Gastroesophageal sphincter (tissue), 4 donors: ENCODE measurements around the gene NCOR1. TPM values are rescaled to one million over a fixed set of nuclear protein-coding genes. Genes with fewer than 3 reads are reported as not detected.
A peak's percentile ranks its signal among the peaks of the same experiment; 100 is the strongest.

Source experiments
- ATAC-seq: fragments of 150-250 bp; one replicate; pipeline ENCODE4 v1.9.1; 2016; ENCODE audit warnings: mild to moderate bottlenecking, moderate library complexity
- H3K27ac ChIP-seq, 4 donors: fragments of 200-600 bp; sonication (generic) in 3 of 4; 1 replicate in 3 of 4; 2 replicates in 1 of 4; pipeline ENCODE4 v1.5.1; 2016 to 2019
- H3K27me3 ChIP-seq: fragments of 200-600 bp; sonication (generic); one replicate; pipeline ENCODE4 v1.5.1; 2019
- H3K36me3 ChIP-seq, 2 donors: fragments of 200-600 bp; sonication (generic); one replicate each; pipeline ENCODE4 v1.5.1; 2019; ENCODE audit warnings: control low read depth in 1 of 2
- H3K4me1 ChIP-seq, 3 donors: fragments of 200-600 bp; sonication (generic); 1 replicate in 2 of 3; 2 replicates in 1 of 3; pipeline ENCODE4 v1.5.1; 2016 to 2019; ENCODE audit warnings: control low read depth in 2 of 3
- H3K4me3 ChIP-seq, 2 donors: fragments of 200-600 bp; sonication (generic); one replicate each; pipeline ENCODE4 v1.5.1; 2019; ENCODE audit warnings: mild to moderate bottlenecking in 1 of 2, moderate library complexity in 1 of 2
- H3K9me3 ChIP-seq, 3 donors: fragments of 200-600 bp; sonication (generic); one replicate each; pipeline ENCODE4 v1.5.1; 2017 to 2019; ENCODE audit warnings: control low read depth in 2 of 3
- EP300 ChIP-seq: sonication (generic); formaldehyde crosslinking; IDR thresholded peaks from one replicate; pipeline ENCODE4 v1.6.1; 2017; ENCODE audit warnings: antibody characterized with exemption, mild to moderate bottlenecking
- POLR2A ChIP-seq, 2 donors: fragments of 450-650 bp; IDR thresholded peaks; one replicate each; pipeline ENCODE4 v1.6.1; 2017; ENCODE audit warnings: antibody characterized with exemption in 2 of 2, mild to moderate bottlenecking in 2 of 2, moderate library complexity in 1 of 2
- POLR2AphosphoS5 ChIP-seq: sonication (generic); formaldehyde crosslinking; IDR thresholded peaks from one replicate; pipeline ENCODE4 v1.6.1; 2017; ENCODE audit warnings: antibody characterized with exemption
- WGBS, 2 donors: methylation state at CpG; one replicate each; pipeline ENCODE4 v1.1.5; 2018; ENCODE audit warnings: low coverage in 1 of 2; 5-methylcytosine and 5-hydroxymethylcytosine counted together
- total RNA-seq, 4 donors: library from RNA; depleted of rRNA; stranded (reverse); fragments of >200 nt; gene quantifications; one replicate each; pipeline ENCODE4 v1.1.0, GENCODE V29; 2016
- TF ChIP-seq, protein P1 (sequence below), 4 experiments: fragments of 200-600 bp in 2 of 4; fragments of 450-650 bp in 2 of 4; sonication (generic) in 1 of 4; IDR thresholded peaks; one replicate each; pipeline ENCODE4 v1.5.1; 2017 to 2019; ENCODE audit warnings: antibody characterized with exemption in 4 of 4, mild to moderate bottlenecking in 2 of 4, moderate library complexity in 2 of 4

NCOR1 gene
- total RNA-seq, 4 donors from 2014 or later: 76.3 to 160 (median 108) TPM

DNA sequence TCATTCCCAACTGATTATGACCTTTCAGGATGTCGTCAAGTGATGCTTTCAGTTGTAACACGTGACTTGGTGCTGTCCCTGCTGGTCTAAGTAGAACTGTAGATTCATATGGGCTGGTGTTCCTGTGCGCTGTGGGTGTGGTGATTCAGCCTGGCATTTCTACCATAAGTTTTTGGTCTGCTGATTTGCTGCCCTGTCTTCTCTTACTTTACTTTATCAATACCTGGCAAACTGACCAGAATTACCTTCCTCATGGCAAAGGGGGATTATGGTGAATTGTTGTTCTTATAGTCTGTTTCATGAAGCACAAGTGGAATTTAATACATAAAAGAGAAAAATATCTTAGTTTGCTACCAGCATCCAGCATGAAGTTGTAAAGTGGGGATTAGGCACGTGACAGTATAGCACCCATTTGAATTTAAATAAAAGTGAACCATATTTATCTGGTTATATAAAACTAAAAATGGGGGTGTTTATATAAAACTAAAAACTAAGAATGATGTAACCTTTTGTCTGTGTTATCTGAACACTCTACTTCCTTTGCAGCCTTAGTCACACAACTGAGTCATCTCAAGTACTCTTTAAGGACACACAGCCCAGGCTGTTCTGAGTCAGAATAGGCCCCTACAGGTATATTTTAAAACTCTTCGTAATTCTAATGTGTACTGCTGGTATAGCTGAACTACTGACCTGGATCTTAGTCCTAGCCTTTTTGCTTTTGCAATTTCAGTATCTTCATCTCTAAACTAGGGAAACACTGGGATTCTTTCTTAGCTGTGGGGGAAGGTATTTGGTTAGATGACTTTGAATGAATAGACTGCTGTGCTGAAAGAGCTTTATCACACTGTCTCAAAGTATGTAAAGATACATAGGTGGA is 187.4 kb downstream of the NCOR1 start:
- Histone ChIP-seq H3K4me1 (peaks cover 0 to 21% (median 0%) of the 10 kb centered on the region in 3 donors), H3K36me3 (peaks cover 5 to 80% of the 10 kb centered on the region in 2 donors), H3K27me3 (no peaks in the 10 kb centered on the region), H3K27ac (peak overlapping the region in 3 of 4 donors; percentile 50 to 64 (median 62)), H3K9me3 (no peaks in the 10 kb centered on the region), H3K4me3 (no peak overlapping the region)
- 56 to 63% methylated on average over 5 of the region's 5 CpGs for WGBS, 2 donors
- peak; percentile 80 for ATAC-seq
- TF ChIP-seq POLR2A (IDR thresholded peaks at IDR 0.05) (no peak), EP300 (no peak), POLR2AphosphoS5 (peak; percentile 56)
- TF ChIP-seq, protein P1, sequence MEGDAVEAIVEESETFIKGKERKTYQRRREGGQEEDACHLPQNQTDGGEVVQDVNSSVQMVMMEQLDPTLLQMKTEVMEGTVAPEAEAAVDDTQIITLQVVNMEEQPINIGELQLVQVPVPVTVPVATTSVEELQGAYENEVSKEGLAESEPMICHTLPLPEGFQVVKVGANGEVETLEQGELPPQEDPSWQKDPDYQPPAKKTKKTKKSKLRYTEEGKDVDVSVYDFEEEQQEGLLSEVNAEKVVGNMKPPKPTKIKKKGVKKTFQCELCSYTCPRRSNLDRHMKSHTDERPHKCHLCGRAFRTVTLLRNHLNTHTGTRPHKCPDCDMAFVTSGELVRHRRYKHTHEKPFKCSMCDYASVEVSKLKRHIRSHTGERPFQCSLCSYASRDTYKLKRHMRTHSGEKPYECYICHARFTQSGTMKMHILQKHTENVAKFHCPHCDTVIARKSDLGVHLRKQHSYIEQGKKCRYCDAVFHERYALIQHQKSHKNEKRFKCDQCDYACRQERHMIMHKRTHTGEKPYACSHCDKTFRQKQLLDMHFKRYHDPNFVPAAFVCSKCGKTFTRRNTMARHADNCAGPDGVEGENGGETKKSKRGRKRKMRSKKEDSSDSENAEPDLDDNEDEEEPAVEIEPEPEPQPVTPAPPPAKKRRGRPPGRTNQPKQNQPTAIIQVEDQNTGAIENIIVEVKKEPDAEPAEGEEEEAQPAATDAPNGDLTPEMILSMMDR (IDR thresholded peaks at IDR 0.05): peak in 1 of 4 experiments; percentile 25

DNA sequence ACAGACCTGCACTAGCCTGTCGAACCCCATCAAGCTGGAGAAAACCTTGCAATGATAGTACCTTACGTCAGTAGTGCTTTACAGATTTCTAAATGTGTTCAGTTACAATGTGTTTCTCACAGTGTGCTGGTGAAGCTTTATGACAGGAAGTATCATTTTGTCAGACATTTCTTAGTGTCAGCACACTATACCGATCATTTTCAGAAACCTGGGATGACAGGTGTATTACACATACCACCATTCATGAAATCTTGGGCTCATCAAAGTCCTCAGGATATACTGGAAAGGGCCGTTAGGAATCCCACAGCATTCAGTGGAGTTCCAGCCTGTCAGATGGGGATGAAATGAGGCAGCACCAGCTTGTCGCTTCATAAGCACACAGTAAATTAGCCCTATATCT is 188.4 kb downstream of the NCOR1 start:
- H3K4me1 ChIP-seq: peaks cover 0 to 31% (median 0%) of the 10 kb centered on the region in 3 donors
- H3K27me3 ChIP-seq: no peaks in the 10 kb centered on the region
- H3K9me3 ChIP-seq: no peaks in the 10 kb centered on the region
- no peak overlapping the region for H3K4me3 ChIP-seq
- peaks cover 5 to 75% of the 10 kb centered on the region in 2 donors for H3K36me3 ChIP-seq
- ATAC-seq: no peak
- H3K27ac ChIP-seq: peak overlapping the region in 2 of 4 donors; percentile 50 to 62
- TF ChIP-seq POLR2AphosphoS5 (no peak), POLR2A (IDR thresholded peaks at IDR 0.05) (no peak), EP300 (no peak)
- TF ChIP-seq, protein P1 (IDR thresholded peaks at IDR 0.05): no peak
- WGBS, 2 donors: 72 to 92% methylated on average over 4 to 5 of the region's 5 CpGs

DNA sequence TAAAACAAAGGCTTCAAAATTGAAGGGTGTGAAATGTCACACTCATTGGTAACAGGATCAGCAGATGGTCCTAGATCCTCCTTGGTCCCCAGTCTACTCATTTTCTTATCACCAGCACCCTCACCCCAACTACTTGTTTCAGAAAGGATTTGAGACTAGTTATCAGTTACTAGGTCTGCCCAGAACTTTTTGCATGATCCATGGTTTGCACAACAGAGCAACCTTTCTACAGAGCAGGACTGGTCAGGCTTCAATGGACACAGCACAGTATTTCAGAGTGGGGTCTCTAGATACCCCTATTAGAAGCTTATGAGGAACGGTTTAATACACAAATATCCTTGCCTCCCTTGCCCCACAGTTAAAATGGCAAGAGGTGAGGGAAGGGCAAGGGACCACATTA is 190.1 kb downstream of the NCOR1 start:
- no peaks in the 10 kb centered on the region for H3K27me3 ChIP-seq
- ATAC-seq: no peak
- no peaks in the 10 kb centered on the region for H3K9me3 ChIP-seq
- no peak overlapping the region for H3K4me3 ChIP-seq
- TF ChIP-seq, protein P1 (IDR thresholded peaks at IDR 0.05): no peak
- H3K36me3 ChIP-seq: peaks cover 5 to 73% of the 10 kb centered on the region in 2 donors
- peaks cover 0 to 35% (median 0%) of the 10 kb centered on the region in 3 donors for H3K4me1 ChIP-seq
- no peak overlapping the region for H3K27ac ChIP-seq
- 86 to 100% methylated on average over 1 of the region's 1 CpG for WGBS, 2 donors

DNA sequence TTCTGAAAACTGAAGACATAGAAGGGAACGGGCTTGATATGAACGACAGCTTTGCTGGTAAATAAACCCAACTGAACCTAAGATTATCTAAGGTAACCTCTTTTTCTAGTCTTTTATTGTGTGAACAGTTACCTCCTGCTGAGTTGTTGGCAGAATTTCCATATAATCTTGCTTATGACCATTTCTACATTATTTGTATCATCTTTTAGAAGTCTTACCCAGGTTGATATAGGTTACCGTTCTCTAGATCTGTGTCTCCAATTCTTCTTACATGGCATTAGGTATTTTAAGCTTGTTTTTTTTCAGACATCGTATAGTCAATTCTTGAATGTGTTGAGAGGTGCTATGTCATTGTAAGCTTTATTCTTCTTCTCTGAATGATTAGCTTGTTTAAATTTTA is 191.5 kb downstream of the NCOR1 start:
- peaks cover 0 to 32% (median 0%) of the 10 kb centered on the region in 3 donors for H3K4me1 ChIP-seq
- H3K9me3 ChIP-seq: no peaks in the 10 kb centered on the region
- no peak overlapping the region for H3K27ac ChIP-seq
- no peak for ATAC-seq
- H3K27me3 ChIP-seq: no peaks in the 10 kb centered on the region
- H3K4me3 ChIP-seq: no peak overlapping the region
- TF ChIP-seq POLR2AphosphoS5 (no peak), EP300 (no peak), POLR2A (IDR thresholded peaks at IDR 0.05) (no peak)
- TF ChIP-seq, protein P1 (IDR thresholded peaks at IDR 0.05): no peak
- WGBS, 2 donors: 63 to 80% methylated on average over 4 of the region's 4 CpGs
- H3K36me3 ChIP-seq: peaks cover 5 to 69% of the 10 kb centered on the region in 2 donors

DNA sequence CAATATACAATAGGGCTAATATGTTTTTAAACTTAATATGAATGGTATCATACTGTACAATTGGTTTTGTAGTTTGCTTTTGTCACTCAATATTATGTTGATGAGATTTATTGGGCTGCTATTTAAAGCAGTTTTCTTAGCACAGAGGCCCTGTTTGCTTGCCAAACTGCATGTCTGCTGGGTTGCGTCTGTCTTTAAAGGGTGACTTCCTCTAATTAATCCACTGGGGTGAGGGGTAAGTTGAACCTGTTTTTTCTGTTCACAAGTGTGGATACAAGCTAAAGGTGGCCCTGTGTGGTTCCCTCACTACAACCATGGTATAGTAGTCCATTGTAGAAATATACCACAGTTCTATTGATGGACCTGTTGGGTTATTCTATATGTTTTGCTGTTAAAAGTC is 196.0 kb downstream of the NCOR1 start:
- Histone ChIP-seq H3K27ac (no peak overlapping the region), H3K4me1 (peaks cover 0 to 23% (median 0%) of the 10 kb centered on the region in 3 donors), H3K36me3 (peaks cover 0 to 44% of the 10 kb centered on the region in 2 donors), H3K4me3 (no peak overlapping the region), H3K27me3 (no peaks in the 10 kb centered on the region), H3K9me3 (no peaks in the 10 kb centered on the region)
- 9 to 42% methylated on average over 1 of the region's 1 CpG for WGBS, 2 donors
- no peak for ATAC-seq
- TF ChIP-seq EP300: no peak
- no peak for TF ChIP-seq POLR2A (IDR thresholded peaks at IDR 0.05)
- no peak for TF ChIP-seq POLR2AphosphoS5
- TF ChIP-seq, protein P1 (IDR thresholded peaks at IDR 0.05): no peak
